ENCODE data around the gene WDR86.

DNA sequence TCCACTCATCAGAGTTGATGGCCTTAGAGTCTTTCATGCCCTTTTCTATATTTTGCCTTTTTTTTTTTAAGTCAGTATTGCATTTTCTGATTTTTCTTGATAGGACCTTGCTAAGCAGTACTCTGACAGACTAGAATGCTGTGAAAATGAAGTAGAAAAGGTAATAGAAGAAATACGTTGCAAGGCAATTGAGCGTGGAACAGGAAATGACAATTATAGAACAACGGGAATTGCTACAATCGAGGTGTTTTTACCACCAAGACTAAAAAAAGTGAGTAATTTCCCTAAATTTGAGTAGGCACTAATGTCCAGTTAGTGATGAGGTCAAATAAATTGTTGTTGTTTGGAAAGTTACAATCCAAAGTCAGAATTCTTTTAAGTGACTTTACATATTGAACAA lies 60.9 kb downstream of the WDR86 start:
- TF ChIP-seq CTCF (IDR thresholded peaks at IDR 0.05; ENCODE audit: control extremely low read depth in 1 of 3, insufficient read depth in 1 of 3, low read depth in 1 of 3, low read length in 3 of 3) = no peak
- TF ChIP-seq SP4 (IDR thresholded peaks at IDR 0.05; ENCODE audit: low read length) = no peak
- TF ChIP-seq GABPA (IDR thresholded peaks at IDR 0.05; ENCODE audit: borderline replicate concordance, insufficient read depth, low read length) = no peak
- TF ChIP-seq POLR2AphosphoS5 (IDR thresholded peaks at IDR 0.05; ENCODE audit: low read depth, low read length) = no peak
- TF ChIP-seq EZH2 (IDR thresholded peaks at IDR 0.05; ENCODE audit: low read depth, low read length, severe bottlenecking) = no peak
- TF ChIP-seq RAD21 (IDR thresholded peaks at IDR 0.05 in 1 of 2, conservative IDR thresholded peaks at IDR 0.05 in 1 of 2; ENCODE audit: low read depth in 2 of 2, low read length in 2 of 2) = no peak
